GM19035 (cell line): ENCODE measurements around the gene RPL36.
"Not testable (repeated sequence)": the region's sequence is repeated elsewhere in the genome, so short reads cannot be mapped to it uniquely, and the experiment has no call there.

Experiments used
- ATAC-seq: cut with Tn5 transposase; IDR thresholded peaks from one replicate; pipeline ENCODE4 v1.9.1; 2021; ENCODE audit not compliant: unreplicated experiment

The RPL36 gene

GRCh38 chr19:5703819-5704818 is 14.0 kb downstream of the RPL36 start:
- ATAC-seq, result no peak

GRCh38 chr19:5705552-5705951 is 15.5 kb downstream of the RPL36 start:
- ATAC-seq, result no peak

- no peak for ATAC-seq
These were observed 16.9 kb downstream of the RPL36 start for GRCh38 chr19:5706876-5707573.

- no peak for ATAC-seq
These were observed 17.8 kb downstream of the RPL36 start for GRCh38 chr19:5707576-5708575.

- ATAC-seq, result no peak
These were observed 20.9 kb downstream of the RPL36 start for GRCh38 chr19:5711025-5711424.

- no peak for ATAC-seq
These were observed 21.6 kb downstream of the RPL36 start for GRCh38 chr19:5711713-5712161.

- ATAC-seq, result no peak
These were observed 23.1 kb downstream of the RPL36 start for GRCh38 chr19:5713228-5713627.

- ATAC-seq, result no peak
These were observed 24.7 kb downstream of the RPL36 start for GRCh38 chr19:5714816-5715215.

GRCh38 chr19:5717215-5717935 is 27.3 kb downstream of the RPL36 start:
- ATAC-seq, result no peak

- no peak for ATAC-seq
These were observed 28.0 kb downstream of the RPL36 start for GRCh38 chr19:5718037-5718578.

GRCh38 chr19:5718579-5719273 is 28.6 kb downstream of the RPL36 start:
- no peak for ATAC-seq

- peak; percentile 5 for ATAC-seq
These were observed 29.3 kb downstream of the RPL36 start for GRCh38 chr19:5719274-5719960.

- peak; percentile 85 for ATAC-seq
These were observed 30.1 kb downstream of the RPL36 start, which contains the start of the genes CATSPERD and LONP1 for GRCh38 chr19:5719961-5720790. TSS of gene CATSPERD (plus strand) at chr19:5720637. CDS start at chr19:5720738, 101 bp downstream. TSS of gene LONP1 (minus strand) at chr19:5720146. CDS start at chr19:5720132, 14 bp downstream.

GRCh38 chr19:5727453-5728050 is 37.5 kb downstream of the RPL36 start:
- ATAC-seq, result no peak

- not testable (repeated sequence) for ATAC-seq
These were observed 43.1 kb downstream of the RPL36 start for GRCh38 chr19:5733172-5733571.

- no peak for ATAC-seq
These were observed 48.3 kb downstream of the RPL36 start for GRCh38 chr19:5738423-5738822.
